Measurements from ENCODE around the gene NABP2. TPM values are rescaled to one million over a fixed set of nuclear protein-coding genes. Genes with fewer than 3 reads are reported as not detected.

NABP2 gene
- total RNA-seq (2021) (58.2 and 68.5 TPM in 2 replicates), Bru-seq, nascent RNA (percentile 62 among the genes with signal in this experiment), BruChase-seq, experiment 1, labeled RNA remaining after a 2-hour chase (percentile 67 among the genes with signal in this experiment), BruChase-seq, experiment 2, labeled RNA remaining after a 6-hour chase (percentile 81 among the genes with signal in this experiment)
- long read RNA-seq, transcript NABP2-203 (6 exons, 1,775 nt): minor isoform, 10 of 102 reads
- long read RNA-seq, transcript NABP2-201 (7 exons, 1,417 nt): major isoform, 63 of 102 reads
- long read RNA-seq, transcript NABP2-204 (7 exons, 663 nt): minor isoform, 7 of 102 reads
- long read RNA-seq, partial matches to known transcripts: 2 of 102 reads
- long read RNA-seq, other reads (novel, unspliced or antisense): 18 of 102 reads

GRCh38 chr12:56224102-56224701 is at the start of gene NABP2:
Gene NABP2, plus strand, starts transcription at chr12:56224342. Its CDS starts 515 bp downstream, at chr12:56224857.
- intact Hi-C loops (cut with micrococcal nuclease; ENCODE audit: unreplicated experiment): loop anchor here (1.0 to 5.0 kb wide), 3 partner anchors 31 to 182 kb away; partner anchors contain the start of gene RPS26
- Histone ChIP-seq H3K27ac (no peak within 1 kb of the TSS), H3K4me1 (replicated peaks; ENCODE audit: insufficient read depth) (peaks cover 27% of the 10 kb centered on the region), H4K20me1 (ENCODE audit: insufficient read depth) (no peaks in the 10 kb centered on the region), H3F3A (ENCODE audit: insufficient read depth, low read depth) (peaks cover 30% of the 10 kb centered on the region; the same call in 1 of the 2 replicates), H3K27me3 (ENCODE audit: insufficient read depth, low read depth) (no peaks in the 10 kb centered on the region), H3K9me2 (ENCODE audit: insufficient read depth) (no peaks in the 10 kb centered on the region), H3K9me3 (ENCODE audit: insufficient read depth, low read depth) (no peaks in the 10 kb centered on the region), H3K4me2 (peak within 1 kb of the TSS; percentile 91), H3K79me2 (ENCODE audit: low read depth) (peaks cover 17% of the 10 kb centered on the region), H2AFZ (peak within 1 kb of the TSS; percentile 98), H3K4me3 (peak within 1 kb of the TSS; percentile 91), H3K36me3 (ENCODE audit: low read depth) (no peaks in the 10 kb centered on the region)
- BruUV-seq (replicated peaks): no TSS peak
- ChIA-PET CTCF (no interaction called here), POLR2A (ENCODE audit: unreplicated experiment) (no interaction called here)
- DNase-seq: peak; percentile 92 to 98
- no peak for TF ChIP-seq EZH2 (IDR thresholded peaks at IDR 0.05; ENCODE audit: low read depth)
- TF ChIP-seq, protein P1, sequence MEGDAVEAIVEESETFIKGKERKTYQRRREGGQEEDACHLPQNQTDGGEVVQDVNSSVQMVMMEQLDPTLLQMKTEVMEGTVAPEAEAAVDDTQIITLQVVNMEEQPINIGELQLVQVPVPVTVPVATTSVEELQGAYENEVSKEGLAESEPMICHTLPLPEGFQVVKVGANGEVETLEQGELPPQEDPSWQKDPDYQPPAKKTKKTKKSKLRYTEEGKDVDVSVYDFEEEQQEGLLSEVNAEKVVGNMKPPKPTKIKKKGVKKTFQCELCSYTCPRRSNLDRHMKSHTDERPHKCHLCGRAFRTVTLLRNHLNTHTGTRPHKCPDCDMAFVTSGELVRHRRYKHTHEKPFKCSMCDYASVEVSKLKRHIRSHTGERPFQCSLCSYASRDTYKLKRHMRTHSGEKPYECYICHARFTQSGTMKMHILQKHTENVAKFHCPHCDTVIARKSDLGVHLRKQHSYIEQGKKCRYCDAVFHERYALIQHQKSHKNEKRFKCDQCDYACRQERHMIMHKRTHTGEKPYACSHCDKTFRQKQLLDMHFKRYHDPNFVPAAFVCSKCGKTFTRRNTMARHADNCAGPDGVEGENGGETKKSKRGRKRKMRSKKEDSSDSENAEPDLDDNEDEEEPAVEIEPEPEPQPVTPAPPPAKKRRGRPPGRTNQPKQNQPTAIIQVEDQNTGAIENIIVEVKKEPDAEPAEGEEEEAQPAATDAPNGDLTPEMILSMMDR (conservative IDR thresholded peaks at IDR 0.05): peak; percentile 81

DNA sequence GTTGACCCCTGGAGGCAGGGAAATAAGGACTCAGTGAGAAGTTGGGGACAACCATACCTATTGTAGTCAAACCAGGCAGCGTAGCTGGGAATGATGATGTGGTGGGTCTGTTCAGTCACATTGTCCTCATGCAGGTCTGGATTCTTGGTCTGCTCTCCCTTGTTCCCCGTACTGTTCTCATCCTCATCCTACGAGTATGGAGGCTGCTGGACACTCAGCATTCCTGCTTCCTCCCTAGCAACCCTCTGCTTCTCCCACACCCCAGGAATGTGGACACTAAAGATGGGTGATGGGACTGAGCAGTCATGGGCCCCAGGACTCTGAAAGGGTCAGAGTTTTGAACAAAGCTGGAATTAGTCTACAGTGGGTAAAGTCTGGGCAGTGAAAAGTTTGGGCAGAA is 45.8 kb upstream of the NABP2 start:
- H3K79me2 ChIP-seq (ENCODE audit: low read depth): no peaks in the 10 kb centered on the region
- no peaks in the 10 kb centered on the region for H3K9me2 ChIP-seq (ENCODE audit: insufficient read depth)
- ChIA-PET CTCF (interaction anchor here (0.8 kb wide), 1 partner anchor 27 kb away, joined by 4 read pairs; no protein-coding TSS in a partner anchor), POLR2A (ENCODE audit: unreplicated experiment) (no interaction called here)
- H4K20me1 ChIP-seq (ENCODE audit: insufficient read depth): no peaks in the 10 kb centered on the region
- H3K9me3 ChIP-seq (ENCODE audit: insufficient read depth, low read depth): no peaks in the 10 kb centered on the region
- no TSS peak for BruUV-seq (replicated peaks)
- DNase-seq: no peak
- H3K36me3 ChIP-seq (ENCODE audit: low read depth): peaks cover 37% of the 10 kb centered on the region
- H3K4me2 ChIP-seq: no peak overlapping the region
- H3F3A ChIP-seq (ENCODE audit: insufficient read depth, low read depth): peaks cover 6% of the 10 kb centered on the region; the same call in 1 of the 2 replicates
- no peak overlapping the region for H3K27ac ChIP-seq
- no peak overlapping the region for H2AFZ ChIP-seq
- intact Hi-C loops (cut with micrococcal nuclease; ENCODE audit: unreplicated experiment): no loop called here
- TF ChIP-seq, protein P1 (conservative IDR thresholded peaks at IDR 0.05): no peak
- TF ChIP-seq EZH2 (IDR thresholded peaks at IDR 0.05; ENCODE audit: low read depth): no peak
- no peaks in the 10 kb centered on the region for H3K4me1 ChIP-seq (replicated peaks; ENCODE audit: insufficient read depth)
- no peaks in the 10 kb centered on the region for H3K27me3 ChIP-seq (ENCODE audit: insufficient read depth, low read depth)
- H3K4me3 ChIP-seq: no peak overlapping the region

GRCh38 chr12:56186957-56187356 is 37.2 kb upstream of the NABP2 start:
- no peak overlapping the region for H3K4me3 ChIP-seq
- H2AFZ ChIP-seq: no peak overlapping the region
- H3K4me2 ChIP-seq: peak overlapping the region; percentile 97
- H3K4me1 ChIP-seq (replicated peaks; ENCODE audit: insufficient read depth): peaks cover 28% of the 10 kb centered on the region
- intact Hi-C loops (cut with micrococcal nuclease; ENCODE audit: unreplicated experiment): no loop called here
- H3F3A ChIP-seq (ENCODE audit: insufficient read depth, low read depth): peaks cover 27% of the 10 kb centered on the region; the same call in 1 of the 2 replicates
- ChIA-PET CTCF (no interaction called here), POLR2A (ENCODE audit: unreplicated experiment) (no interaction called here)
- no TSS peak for BruUV-seq (replicated peaks)
- no peak for TF ChIP-seq EZH2 (IDR thresholded peaks at IDR 0.05; ENCODE audit: low read depth)
- TF ChIP-seq, protein P1 (conservative IDR thresholded peaks at IDR 0.05): no peak
- peaks cover 30% of the 10 kb centered on the region for H3K79me2 ChIP-seq (ENCODE audit: low read depth)
- H3K27ac ChIP-seq: no peak overlapping the region
- DNase-seq: no peak
- peaks cover 17% of the 10 kb centered on the region for H3K36me3 ChIP-seq (ENCODE audit: low read depth)
- H3K9me3 ChIP-seq (ENCODE audit: insufficient read depth, low read depth): no peaks in the 10 kb centered on the region
- H3K27me3 ChIP-seq (ENCODE audit: insufficient read depth, low read depth): no peaks in the 10 kb centered on the region
- no peaks in the 10 kb centered on the region for H4K20me1 ChIP-seq (ENCODE audit: insufficient read depth)
- H3K9me2 ChIP-seq (ENCODE audit: insufficient read depth): no peaks in the 10 kb centered on the region
